ENCODE data around the gene TSPAN7. TPM values are rescaled to one million over a fixed set of nuclear protein-coding genes. Genes with fewer than 3 reads are reported as not detected.

Gene TSPAN7
- total RNA-seq, 2 donors from 2014 or later, result 0.60 to 0.62 TPM

DNA sequence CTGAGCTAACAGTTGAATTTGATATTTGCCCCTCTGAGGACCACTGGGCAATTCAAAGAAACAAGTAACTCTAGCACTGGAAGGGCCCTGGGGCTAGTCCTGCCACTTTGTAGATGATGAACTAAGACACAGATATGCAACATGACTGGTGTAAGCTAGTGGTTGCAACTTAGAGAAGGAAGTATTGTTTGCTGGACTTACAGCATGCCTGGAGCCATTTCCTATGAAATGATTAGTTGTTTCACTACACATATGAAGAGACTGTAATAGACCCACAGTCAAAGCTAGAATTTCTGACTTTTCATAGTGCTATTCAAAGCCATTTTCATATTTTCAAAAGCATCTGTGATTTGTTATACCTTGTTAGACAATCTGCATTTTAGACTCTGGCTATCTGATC, 96.2 kb downstream of the TSPAN7 start:
- Mint-ChIP-seq H3K4me3 (no peak overlapping the region), H3K4me1 (ENCODE audit: low read depth) (no peaks in the 10 kb centered on the region), H3K27me3 (ENCODE audit: low read depth) (peaks cover 18% of the 10 kb centered on the region), H3K36me3 (ENCODE audit: insufficient read depth in 2 of 2) (no peaks in the 10 kb centered on the region), H3K27ac (no peak overlapping the region), H3K9me3 (no peaks in the 10 kb centered on the region)
- DNase-seq, result no peak
- ATAC-seq (replicated peaks in 1 of 2), result peak in 1 of 2 donors; percentile 27

DNA sequence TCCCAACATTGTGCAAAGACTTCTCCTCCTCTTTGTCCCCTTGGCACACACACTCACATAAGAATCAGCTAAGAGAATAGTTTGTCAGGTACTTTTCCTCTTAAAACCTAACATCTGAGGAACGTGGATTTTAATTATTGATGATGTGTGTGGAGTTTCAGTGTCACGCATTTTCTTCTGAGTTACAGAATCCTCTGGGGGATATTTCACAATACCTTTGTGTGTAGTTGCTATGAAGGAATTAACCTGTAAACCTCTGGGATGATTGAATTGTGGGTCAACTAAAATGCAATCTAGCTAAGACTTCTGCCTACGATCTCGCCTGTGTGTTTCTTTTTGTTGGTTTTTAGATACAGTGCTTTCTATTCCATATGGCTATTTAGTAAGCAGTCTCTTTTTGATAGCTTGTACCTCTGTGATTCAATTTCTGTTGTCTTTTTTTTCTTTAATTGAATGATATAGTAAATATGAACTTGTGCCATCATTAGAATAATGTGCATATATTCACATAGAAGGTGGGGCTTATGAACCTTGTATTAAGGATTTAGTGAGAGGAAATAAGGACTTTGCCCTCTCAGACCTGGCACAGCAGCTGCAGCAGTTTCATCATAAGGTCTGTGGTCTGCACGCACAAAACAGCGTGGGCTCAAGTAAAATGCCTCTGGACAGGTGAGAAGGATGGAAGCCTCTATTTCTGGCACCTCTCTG, 99.2 kb downstream of the TSPAN7 start:
- DNase-seq, result no peak
- Mint-ChIP-seq H3K27me3 (ENCODE audit: low read depth) (peaks cover 31% of the 10 kb centered on the region), H3K4me1 (ENCODE audit: low read depth) (no peaks in the 10 kb centered on the region), H3K27ac (no peak overlapping the region), H3K36me3 (ENCODE audit: insufficient read depth in 2 of 2) (no peaks in the 10 kb centered on the region), H3K9me3 (no peaks in the 10 kb centered on the region), H3K4me3 (no peak overlapping the region)
- ATAC-seq (replicated peaks in 1 of 2), result no peak

DNA sequence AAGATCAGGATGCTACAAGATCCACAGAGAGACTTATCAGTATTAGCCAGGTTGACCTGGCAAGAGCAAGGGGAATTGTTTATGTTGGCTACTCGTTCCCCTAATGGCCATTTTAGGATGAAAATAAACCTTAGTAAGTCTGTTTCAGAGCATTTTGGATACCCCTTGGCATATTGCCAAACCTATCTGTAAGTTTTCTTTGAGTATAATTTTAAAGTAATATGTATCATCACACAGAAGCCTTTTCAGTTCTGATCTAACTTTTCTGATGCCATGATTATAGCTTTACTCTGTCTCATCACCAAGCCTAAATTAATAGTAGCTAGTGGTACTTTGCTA, 99.7 kb downstream of the TSPAN7 start:
- ATAC-seq (replicated peaks in 1 of 2), result peak in 1 of 2 donors; percentile 45
- Mint-ChIP-seq H3K9me3 (no peaks in the 10 kb centered on the region), H3K4me1 (ENCODE audit: low read depth) (no peaks in the 10 kb centered on the region), H3K4me3 (no peak overlapping the region), H3K27me3 (ENCODE audit: low read depth) (peaks cover 34% of the 10 kb centered on the region), H3K27ac (no peak overlapping the region), H3K36me3 (ENCODE audit: insufficient read depth in 2 of 2) (no peaks in the 10 kb centered on the region)
- DNase-seq, result no peak

DNA sequence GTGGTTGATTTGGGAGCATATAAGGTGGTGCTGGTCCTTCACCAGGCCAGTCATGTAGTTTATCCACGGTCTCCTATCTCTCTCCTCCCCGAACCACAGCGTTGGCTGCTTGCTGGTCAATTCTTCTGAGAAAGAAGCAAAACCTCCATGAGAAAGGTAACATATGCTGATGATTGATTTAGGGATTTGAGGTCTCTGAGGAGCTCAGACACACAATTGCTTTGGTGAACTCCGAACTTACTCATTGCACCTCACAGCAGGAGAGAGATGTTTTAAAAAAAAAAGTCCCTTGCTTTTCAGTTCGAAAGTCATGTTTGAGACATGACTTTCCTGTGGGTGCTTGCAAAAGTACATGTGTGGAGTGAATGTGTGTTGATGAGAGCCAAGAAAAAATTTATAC, 100.2 kb downstream of the TSPAN7 start:
- Mint-ChIP-seq H3K4me1 (ENCODE audit: low read depth) (no peaks in the 10 kb centered on the region), H3K27ac (no peak overlapping the region), H3K4me3 (no peak overlapping the region), H3K36me3 (ENCODE audit: insufficient read depth in 2 of 2) (no peaks in the 10 kb centered on the region), H3K9me3 (no peaks in the 10 kb centered on the region), H3K27me3 (ENCODE audit: low read depth) (peaks cover 37% of the 10 kb centered on the region)
- peak; percentile 84 to 89 for ATAC-seq (replicated peaks in 1 of 2)
- DNase-seq, result peak; percentile 4 to 19

DNA sequence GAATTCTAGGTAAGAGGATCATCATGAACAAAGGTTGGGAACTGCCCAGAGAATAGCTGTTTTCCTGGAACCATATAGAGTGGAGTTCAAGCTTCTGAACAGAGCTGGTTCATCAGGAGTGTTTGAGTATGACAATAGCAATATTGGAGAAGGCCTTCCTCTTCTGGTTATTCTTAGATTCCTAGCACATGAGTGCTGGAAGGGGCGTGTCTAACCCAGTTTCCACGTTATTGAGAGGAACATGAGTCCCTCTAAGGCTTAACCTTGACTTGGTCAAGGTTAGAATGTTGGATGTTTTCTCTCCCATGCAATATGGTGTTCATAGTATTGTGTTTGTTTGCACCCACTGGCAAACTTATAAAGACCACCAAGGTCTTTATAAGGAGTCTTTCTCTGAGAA, 101.3 kb downstream of the TSPAN7 start:
- DNase-seq, result no peak
- H3K27me3 Mint-ChIP-seq (ENCODE audit: low read depth), result peaks cover 37% of the 10 kb centered on the region
- H3K36me3 Mint-ChIP-seq (ENCODE audit: insufficient read depth in 2 of 2), result no peaks in the 10 kb centered on the region
- no peaks in the 10 kb centered on the region for H3K9me3 Mint-ChIP-seq
- H3K27ac Mint-ChIP-seq, result no peak overlapping the region
- no peak for ATAC-seq (replicated peaks in 1 of 2)
- H3K4me3 Mint-ChIP-seq, result no peak overlapping the region
- H3K4me1 Mint-ChIP-seq (ENCODE audit: low read depth), result no peaks in the 10 kb centered on the region

DNA sequence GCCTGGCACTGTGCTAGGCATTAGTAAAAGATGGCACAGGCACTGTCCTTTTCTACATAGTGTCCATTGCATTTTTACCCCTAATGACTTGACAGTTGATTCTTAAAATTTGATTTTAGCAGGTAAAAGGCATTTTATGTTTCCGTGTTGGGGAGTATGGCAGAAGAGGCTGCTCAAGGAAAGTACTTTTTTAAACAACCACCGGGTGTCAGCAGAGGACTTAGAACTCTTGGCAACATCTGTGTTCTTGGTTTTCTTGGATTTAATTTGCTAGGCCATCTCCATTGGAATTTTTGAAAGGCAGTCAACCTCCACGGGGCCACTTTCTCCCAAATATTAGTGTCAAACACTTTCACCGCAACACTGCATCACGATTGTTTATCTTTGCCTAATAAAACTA, 102.9 kb downstream of the TSPAN7 start:
- ATAC-seq (replicated peaks in 1 of 2) (no peak), DNase-seq (peak in 1 of 2 donors; percentile 3)
- Mint-ChIP-seq H3K36me3 (ENCODE audit: insufficient read depth in 2 of 2) (no peaks in the 10 kb centered on the region), H3K27me3 (ENCODE audit: low read depth) (peaks cover 27% of the 10 kb centered on the region), H3K27ac (no peak overlapping the region), H3K4me1 (ENCODE audit: low read depth) (no peaks in the 10 kb centered on the region), H3K4me3 (no peak overlapping the region), H3K9me3 (no peaks in the 10 kb centered on the region)

DNA sequence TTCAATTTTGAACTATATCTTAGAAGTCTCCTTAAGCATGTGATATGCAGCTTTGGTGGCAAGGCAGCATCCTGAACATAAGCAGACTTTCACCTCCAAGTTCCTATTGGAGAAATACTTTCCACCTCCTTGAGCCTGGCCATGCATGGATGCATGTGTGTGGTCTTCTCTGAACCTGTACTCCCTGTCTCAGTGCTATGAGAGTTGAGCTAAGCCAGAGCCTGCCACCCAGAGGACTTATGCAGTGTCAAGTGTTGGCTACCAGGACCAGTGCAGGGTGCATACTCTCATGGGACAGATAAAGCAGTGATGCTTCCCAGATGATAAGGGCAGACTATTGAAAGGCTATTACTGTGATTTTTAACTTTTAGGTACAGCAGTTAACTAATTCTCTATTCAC, 105.6 kb downstream of the TSPAN7 start:
- no peak for DNase-seq
- no peaks in the 10 kb centered on the region for H3K9me3 Mint-ChIP-seq
- H3K27me3 Mint-ChIP-seq (ENCODE audit: low read depth), result peaks cover 32% of the 10 kb centered on the region
- H3K27ac Mint-ChIP-seq, result no peak overlapping the region
- ATAC-seq (replicated peaks in 1 of 2), result no peak
- H3K4me1 Mint-ChIP-seq (ENCODE audit: low read depth), result no peaks in the 10 kb centered on the region
- no peaks in the 10 kb centered on the region for H3K36me3 Mint-ChIP-seq (ENCODE audit: insufficient read depth in 2 of 2)
- H3K4me3 Mint-ChIP-seq, result no peak overlapping the region

DNA sequence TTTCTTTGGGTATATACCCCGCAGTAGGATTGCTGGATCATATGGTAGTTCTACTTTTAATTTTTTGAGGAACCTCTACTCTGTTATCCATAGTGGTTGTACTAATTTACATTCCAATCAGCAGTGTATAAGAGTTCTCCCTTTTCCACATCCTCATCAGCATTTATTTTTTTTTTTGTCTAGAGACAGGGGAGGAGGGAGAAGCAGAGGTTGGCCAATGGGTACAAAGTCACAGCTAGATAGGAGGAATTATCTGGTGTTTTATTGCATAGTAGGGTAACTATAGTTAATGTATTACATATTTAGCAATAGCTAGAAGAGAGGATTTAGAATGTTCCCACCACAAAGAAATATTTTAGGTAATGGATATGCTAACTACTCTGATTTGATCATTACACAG, 107.4 kb downstream of the TSPAN7 start:
- Mint-ChIP-seq H3K4me1 (ENCODE audit: low read depth) (no peaks in the 10 kb centered on the region), H3K9me3 (no peaks in the 10 kb centered on the region), H3K4me3 (no peak overlapping the region), H3K27ac (no peak overlapping the region), H3K27me3 (ENCODE audit: low read depth) (peaks cover 13% of the 10 kb centered on the region), H3K36me3 (ENCODE audit: insufficient read depth in 2 of 2) (no peaks in the 10 kb centered on the region)
- DNase-seq, result no peak
- ATAC-seq (replicated peaks in 1 of 2), result no peak

DNA sequence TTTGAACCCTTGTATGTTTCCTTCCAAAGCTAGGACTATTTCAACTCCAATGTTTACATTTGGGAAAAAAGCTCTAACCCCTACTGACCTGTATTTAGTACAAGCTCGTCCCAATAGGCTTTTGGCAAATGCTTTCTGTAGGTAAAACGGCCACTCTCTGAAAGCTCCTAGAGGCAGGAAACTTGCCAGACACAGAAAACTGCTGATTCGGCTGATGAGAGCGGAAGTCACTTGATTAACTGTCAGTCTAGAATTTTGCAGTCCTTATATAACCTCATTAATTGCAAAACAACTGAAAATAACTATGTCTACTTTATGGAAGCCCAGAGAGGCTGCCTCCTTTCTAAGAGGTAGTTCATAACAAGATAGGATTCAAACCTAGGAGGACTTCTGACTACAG, 108.1 kb downstream of the TSPAN7 start:
- Mint-ChIP-seq H3K9me3 (no peaks in the 10 kb centered on the region), H3K36me3 (ENCODE audit: insufficient read depth in 2 of 2) (no peaks in the 10 kb centered on the region), H3K27ac (no peak overlapping the region), H3K4me1 (ENCODE audit: low read depth) (no peaks in the 10 kb centered on the region), H3K4me3 (no peak overlapping the region), H3K27me3 (ENCODE audit: low read depth) (peaks cover 14% of the 10 kb centered on the region)
- ATAC-seq (replicated peaks in 1 of 2), result no peak
- no peak for DNase-seq

DNA sequence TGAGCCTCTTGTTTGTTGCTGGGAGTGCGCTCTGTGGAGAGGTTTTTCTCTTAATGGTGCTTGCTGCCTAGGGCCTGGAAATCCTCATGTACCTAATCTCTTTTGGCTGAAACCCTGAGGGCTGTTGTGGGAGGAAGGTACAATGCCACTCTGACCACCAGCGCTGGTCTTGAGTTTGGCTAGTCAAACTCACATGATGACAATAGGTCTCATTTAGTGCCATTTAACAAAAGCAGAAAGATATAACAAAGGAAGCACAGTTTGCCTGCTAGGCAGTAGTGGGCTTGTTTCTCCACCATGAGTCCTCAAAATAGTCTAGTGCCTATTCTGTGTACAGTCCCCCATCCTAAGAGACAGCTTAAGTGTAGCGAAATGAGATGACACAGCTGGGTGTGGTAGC, 111.3 kb downstream of the TSPAN7 start:
- ATAC-seq (replicated peaks in 1 of 2) (no peak), DNase-seq (no peak)
- H3K4me3 Mint-ChIP-seq, result no peak overlapping the region
- H3K27me3 Mint-ChIP-seq (ENCODE audit: low read depth), result peaks cover 35% of the 10 kb centered on the region
- H3K36me3 Mint-ChIP-seq (ENCODE audit: insufficient read depth in 2 of 2), result no peaks in the 10 kb centered on the region
- no peak overlapping the region for H3K27ac Mint-ChIP-seq
- H3K4me1 Mint-ChIP-seq (ENCODE audit: low read depth), result peaks cover 12% of the 10 kb centered on the region
- no peaks in the 10 kb centered on the region for H3K9me3 Mint-ChIP-seq

DNA sequence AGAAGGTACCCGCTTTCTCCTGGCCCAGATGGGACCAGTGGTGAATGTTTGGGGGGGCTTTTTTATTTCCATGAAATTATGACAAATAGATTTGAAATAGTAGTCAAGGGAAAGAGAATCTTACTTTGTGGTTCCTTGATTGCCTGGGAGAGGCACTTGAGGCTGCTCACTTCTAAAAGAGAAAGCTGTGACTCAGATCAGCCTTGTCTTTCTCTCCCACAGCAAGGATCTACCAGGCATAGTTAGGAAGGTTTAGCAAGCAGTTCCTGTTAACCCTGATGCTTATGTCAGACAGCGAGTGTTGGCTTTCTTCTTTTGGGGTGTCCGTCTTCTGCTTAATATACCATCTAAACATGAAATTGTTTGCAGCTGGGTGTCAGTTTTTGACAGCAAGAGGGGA, 114.5 kb downstream of the TSPAN7 start:
- Mint-ChIP-seq H3K27ac (no peak overlapping the region), H3K4me1 (ENCODE audit: low read depth) (peaks cover 25% of the 10 kb centered on the region), H3K9me3 (no peaks in the 10 kb centered on the region), H3K27me3 (ENCODE audit: low read depth) (peaks cover 57% of the 10 kb centered on the region), H3K4me3 (peak overlapping the region in 1 of 2 donors; percentile 37), H3K36me3 (ENCODE audit: insufficient read depth in 2 of 2) (no peaks in the 10 kb centered on the region)
- DNase-seq (no peak), ATAC-seq (replicated peaks in 1 of 2) (peak; percentile 67 to 70)

DNA sequence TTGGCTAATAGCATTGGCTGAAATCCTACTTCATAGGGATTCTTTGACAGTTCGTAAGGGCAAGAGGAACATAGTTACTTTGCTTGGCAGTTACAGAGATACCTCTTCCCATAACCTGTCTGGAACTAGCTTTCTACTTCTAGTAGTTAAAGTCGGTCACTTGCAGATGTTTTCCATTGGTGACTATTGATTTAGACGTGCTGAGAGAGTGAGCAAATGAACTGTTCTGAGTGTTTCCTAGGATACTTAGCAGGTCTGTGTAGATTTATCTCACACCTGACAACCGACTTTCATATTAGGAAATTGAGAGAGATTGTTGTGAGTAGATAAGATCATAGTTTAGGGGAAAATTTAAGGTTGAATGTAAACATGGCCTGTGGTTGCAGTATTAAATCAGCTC, 116.8 kb downstream of the TSPAN7 start:
- Mint-ChIP-seq H3K27ac (no peak overlapping the region), H3K4me1 (ENCODE audit: low read depth) (peaks cover 25% of the 10 kb centered on the region), H3K27me3 (ENCODE audit: low read depth) (peaks cover 64% of the 10 kb centered on the region), H3K9me3 (no peaks in the 10 kb centered on the region), H3K36me3 (ENCODE audit: insufficient read depth in 2 of 2) (no peaks in the 10 kb centered on the region), H3K4me3 (peak overlapping the region in 1 of 2 donors; percentile 19)
- peak; percentile 46 to 50 for ATAC-seq (replicated peaks in 1 of 2)
- no peak for DNase-seq

DNA sequence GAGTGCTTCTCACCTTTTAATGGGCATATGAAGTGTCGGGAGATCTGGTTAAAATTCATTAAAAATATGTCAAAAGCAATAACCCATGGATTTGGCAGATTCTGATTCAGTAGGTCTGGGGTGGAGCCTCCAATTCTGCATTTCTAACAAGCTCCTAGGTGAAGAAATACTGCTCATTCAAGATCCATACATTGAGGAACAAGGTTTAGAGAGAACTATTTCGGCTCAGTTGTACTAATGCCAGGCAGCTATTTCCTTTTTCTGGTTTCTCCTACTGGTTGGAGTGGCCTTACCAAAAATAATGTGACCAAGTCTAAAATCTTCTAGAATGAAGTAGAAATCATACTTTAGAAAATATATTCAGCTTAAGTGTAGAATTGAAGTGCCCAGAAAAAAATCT, 117.5 kb downstream of the TSPAN7 start:
- H3K9me3 Mint-ChIP-seq, result no peaks in the 10 kb centered on the region
- peaks cover 66% of the 10 kb centered on the region for H3K27me3 Mint-ChIP-seq (ENCODE audit: low read depth)
- no peaks in the 10 kb centered on the region for H3K36me3 Mint-ChIP-seq (ENCODE audit: insufficient read depth in 2 of 2)
- H3K4me1 Mint-ChIP-seq (ENCODE audit: low read depth), result peaks cover 25% of the 10 kb centered on the region
- ATAC-seq (replicated peaks in 1 of 2) (no peak), DNase-seq (no peak)
- H3K4me3 Mint-ChIP-seq, result no peak overlapping the region
- H3K27ac Mint-ChIP-seq, result no peak overlapping the region

DNA sequence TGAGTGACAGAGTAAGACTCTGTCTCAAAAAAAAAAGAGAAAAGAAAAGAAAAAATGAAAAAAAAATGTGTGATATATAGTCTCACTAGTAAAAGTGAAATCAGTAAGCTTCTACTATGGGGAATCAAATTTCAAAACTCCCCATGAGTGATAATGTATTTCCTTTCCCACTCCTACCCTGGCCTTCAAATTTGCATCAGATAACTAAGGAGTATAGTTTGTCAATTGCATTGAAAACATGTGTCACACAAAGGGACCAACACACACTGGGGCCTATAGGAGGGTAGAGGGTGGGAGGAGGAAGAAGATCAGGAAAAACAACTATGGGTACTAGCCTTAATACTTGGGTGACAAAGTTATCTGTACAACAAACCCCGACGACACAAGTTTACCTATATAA, 118.4 kb downstream of the TSPAN7 start:
- DNase-seq (no peak), ATAC-seq (replicated peaks in 1 of 2) (peak; percentile 58 to 78)
- H3K4me3 Mint-ChIP-seq, result no peak overlapping the region
- no peaks in the 10 kb centered on the region for H3K36me3 Mint-ChIP-seq (ENCODE audit: insufficient read depth in 2 of 2)
- no peak overlapping the region for H3K27ac Mint-ChIP-seq
- peaks cover 68% of the 10 kb centered on the region for H3K27me3 Mint-ChIP-seq (ENCODE audit: low read depth)
- peaks cover 25% of the 10 kb centered on the region for H3K4me1 Mint-ChIP-seq (ENCODE audit: low read depth)
- H3K9me3 Mint-ChIP-seq, result no peaks in the 10 kb centered on the region

All from activated T-cell treated with anti-CD3 and anti-CD28 coated beads, Interleukin-2, amount 50 U/mL, for 72 hours (primary cell).